A549 (cell line): ENCODE measurements around the gene KCNQ1OT1.

ENCODE experiments used
- CBX8 ChIP-seq: fragments of 200-600 bp; sonication (generic); IDR thresholded peaks from 2 replicates; pipeline ENCODE4 v1.6.1; 2016
- CEBPB ChIP-seq, 2 experiments: fragments of >200 bp in 1 of 2; sonication (Bioruptor Twin) in 1 of 2; formaldehyde crosslinking in 1 of 2; IDR thresholded peaks; 2 replicates each; pipeline ENCODE4 v1.6.1; 2012 to 2016
- CHD2 ChIP-seq: fragments of 150-350 bp; IDR thresholded peaks from 2 replicates; pipeline ENCODE4 v1.6.1; 2014; ENCODE audit warnings: low read length; ENCODE audit not compliant: partially characterized antibody
- EP300 ChIP-seq, 2 experiments: fragments of >200 bp; sonication (Bioruptor Twin); formaldehyde crosslinking; IDR thresholded peaks; 2 replicates in 1 of 2; 3 replicates in 1 of 2; pipeline ENCODE4 v1.6.1; 2016 to 2017
- HEYL ChIP-seq: fragments of 250-450 bp; sonication (Bioruptor Pico); IDR thresholded peaks from 2 replicates; pipeline ENCODE4 v1.8.0; 2021; ENCODE audit warnings: mild to moderate bottlenecking, moderate library complexity
- NFE2L2 ChIP-seq: fragments of 150-350 bp; conservative IDR thresholded peaks from 2 replicates; pipeline ENCODE4 v1.6.1; 2014; ENCODE audit warnings: low read length
- PHF8 ChIP-seq: fragments of 200-600 bp; sonication (generic); IDR thresholded peaks from 2 replicates; pipeline ENCODE4 v1.6.1; 2016; ENCODE audit warnings: low read depth, mild to moderate bottlenecking, antibody characterized with exemption, moderate library complexity, borderline replicate concordance
- POLR2A ChIP-seq: IDR thresholded peaks from 2 replicates; pipeline ENCODE4 v1.6.1; 2012; ENCODE audit warnings: mild to moderate bottlenecking, low read length
- ZC3H11A ChIP-seq: fragments of 450-650 bp; IDR thresholded peaks from 2 replicates; pipeline ENCODE4 v1.6.1; 2014; ENCODE audit warnings: antibody characterized with exemption, mild to moderate bottlenecking
- TF ChIP-seq, protein P1 (sequence below): fragments of 250-450 bp; sonication (Bioruptor Pico); IDR thresholded peaks from 2 replicates; pipeline ENCODE4 v1.5.0; 2020; ENCODE audit warnings: low read depth, mild to moderate bottlenecking, moderate library complexity
- TF ChIP-seq, protein P2 (sequence below): fragments of >200 bp; sonication (Bioruptor Twin); formaldehyde crosslinking; IDR thresholded peaks from 3 replicates; pipeline ENCODE4 v1.5.1; 2016
- TF ChIP-seq, protein P3 (sequence below): fragments of 450-650 bp; IDR thresholded peaks from 2 replicates; pipeline ENCODE4 v1.6.1; 2014; ENCODE audit warnings: antibody characterized with exemption
- TF ChIP-seq, protein P4 (sequence below): fragments of 150-350 bp; IDR thresholded peaks from 2 replicates; pipeline ENCODE4 v1.6.1; 2014; ENCODE audit warnings: low read depth, mild to moderate bottlenecking, low read length

DNA sequence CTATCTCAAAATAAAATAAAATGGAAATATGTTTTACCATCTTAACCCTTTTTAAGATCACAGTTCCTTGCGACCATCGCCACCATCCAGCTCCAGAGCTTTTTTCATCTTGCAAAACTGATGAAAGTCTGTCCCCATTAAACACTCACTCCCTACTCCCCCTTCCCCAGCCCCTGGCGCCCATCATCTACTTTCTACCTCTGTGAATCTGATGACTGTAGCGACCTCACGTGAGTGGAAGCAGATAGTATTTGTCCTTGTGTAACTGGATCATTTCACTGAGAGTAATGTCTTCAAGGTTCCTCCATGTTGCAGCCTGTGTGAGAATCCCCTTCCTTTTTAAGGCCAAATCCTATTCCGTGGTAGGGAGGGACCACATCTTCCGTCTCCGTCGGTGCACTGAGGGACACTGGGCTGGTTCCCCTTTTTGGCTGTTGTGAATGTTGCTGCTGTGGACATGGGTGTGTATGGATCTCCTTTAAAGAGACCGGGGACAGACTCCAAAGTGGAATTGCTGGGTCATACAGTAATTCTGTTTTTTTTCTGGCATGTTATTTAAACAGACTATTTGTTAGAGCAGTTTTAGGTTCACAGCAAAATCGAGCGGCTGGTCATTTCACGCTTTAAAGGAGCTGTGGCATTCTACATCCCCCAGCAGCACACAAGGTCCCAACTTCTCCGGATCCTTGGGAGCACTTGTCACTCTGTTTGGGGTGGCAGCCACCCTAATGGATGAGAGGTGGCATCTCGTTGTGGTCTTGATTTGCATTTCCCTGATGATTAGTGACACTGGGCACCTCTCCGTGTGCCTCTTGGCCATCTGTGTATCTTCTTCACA is 135.0 kb downstream of the KCNQ1OT1 start:
- TF ChIP-seq, protein P1, sequence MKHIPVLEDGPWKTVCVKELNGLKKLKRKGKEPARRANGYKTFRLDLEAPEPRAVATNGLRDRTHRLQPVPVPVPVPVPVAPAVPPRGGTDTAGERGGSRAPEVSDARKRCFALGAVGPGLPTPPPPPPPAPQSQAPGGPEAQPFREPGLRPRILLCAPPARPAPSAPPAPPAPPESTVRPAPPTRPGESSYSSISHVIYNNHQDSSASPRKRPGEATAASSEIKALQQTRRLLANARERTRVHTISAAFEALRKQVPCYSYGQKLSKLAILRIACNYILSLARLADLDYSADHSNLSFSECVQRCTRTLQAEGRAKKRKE: no peak
- TF ChIP-seq, protein P2, sequence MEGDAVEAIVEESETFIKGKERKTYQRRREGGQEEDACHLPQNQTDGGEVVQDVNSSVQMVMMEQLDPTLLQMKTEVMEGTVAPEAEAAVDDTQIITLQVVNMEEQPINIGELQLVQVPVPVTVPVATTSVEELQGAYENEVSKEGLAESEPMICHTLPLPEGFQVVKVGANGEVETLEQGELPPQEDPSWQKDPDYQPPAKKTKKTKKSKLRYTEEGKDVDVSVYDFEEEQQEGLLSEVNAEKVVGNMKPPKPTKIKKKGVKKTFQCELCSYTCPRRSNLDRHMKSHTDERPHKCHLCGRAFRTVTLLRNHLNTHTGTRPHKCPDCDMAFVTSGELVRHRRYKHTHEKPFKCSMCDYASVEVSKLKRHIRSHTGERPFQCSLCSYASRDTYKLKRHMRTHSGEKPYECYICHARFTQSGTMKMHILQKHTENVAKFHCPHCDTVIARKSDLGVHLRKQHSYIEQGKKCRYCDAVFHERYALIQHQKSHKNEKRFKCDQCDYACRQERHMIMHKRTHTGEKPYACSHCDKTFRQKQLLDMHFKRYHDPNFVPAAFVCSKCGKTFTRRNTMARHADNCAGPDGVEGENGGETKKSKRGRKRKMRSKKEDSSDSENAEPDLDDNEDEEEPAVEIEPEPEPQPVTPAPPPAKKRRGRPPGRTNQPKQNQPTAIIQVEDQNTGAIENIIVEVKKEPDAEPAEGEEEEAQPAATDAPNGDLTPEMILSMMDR: no peak
- TF ChIP-seq CBX8: no peak
- no peak for TF ChIP-seq ZC3H11A
- TF ChIP-seq, protein P3, sequence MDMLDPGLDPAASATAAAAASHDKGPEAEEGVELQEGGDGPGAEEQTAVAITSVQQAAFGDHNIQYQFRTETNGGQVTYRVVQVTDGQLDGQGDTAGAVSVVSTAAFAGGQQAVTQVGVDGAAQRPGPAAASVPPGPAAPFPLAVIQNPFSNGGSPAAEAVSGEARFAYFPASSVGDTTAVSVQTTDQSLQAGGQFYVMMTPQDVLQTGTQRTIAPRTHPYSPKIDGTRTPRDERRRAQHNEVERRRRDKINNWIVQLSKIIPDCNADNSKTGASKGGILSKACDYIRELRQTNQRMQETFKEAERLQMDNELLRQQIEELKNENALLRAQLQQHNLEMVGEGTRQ: no peak
- TF ChIP-seq CEBPB (IDR thresholded peaks at IDR 0.05): no peak
- TF ChIP-seq, protein P4, sequence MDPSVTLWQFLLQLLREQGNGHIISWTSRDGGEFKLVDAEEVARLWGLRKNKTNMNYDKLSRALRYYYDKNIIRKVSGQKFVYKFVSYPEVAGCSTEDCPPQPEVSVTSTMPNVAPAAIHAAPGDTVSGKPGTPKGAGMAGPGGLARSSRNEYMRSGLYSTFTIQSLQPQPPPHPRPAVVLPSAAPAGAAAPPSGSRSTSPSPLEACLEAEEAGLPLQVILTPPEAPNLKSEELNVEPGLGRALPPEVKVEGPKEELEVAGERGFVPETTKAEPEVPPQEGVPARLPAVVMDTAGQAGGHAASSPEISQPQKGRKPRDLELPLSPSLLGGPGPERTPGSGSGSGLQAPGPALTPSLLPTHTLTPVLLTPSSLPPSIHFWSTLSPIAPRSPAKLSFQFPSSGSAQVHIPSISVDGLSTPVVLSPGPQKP: no peak
- no peak for TF ChIP-seq CHD2
- TF ChIP-seq PHF8: no peak
- no peak for TF ChIP-seq EP300 (IDR thresholded peaks at IDR 0.05)
- TF ChIP-seq POLR2A: no peak
- no peak for TF ChIP-seq HEYL
- TF ChIP-seq NFE2L2: no peak
